Right hindlimb (tissue), 1 donor: ENCODE results near the gene DOCK10.

Source experiments
- DNase-seq: peaks from one replicate; pipeline ENCODE4 v3.0.0-alpha.2; 2018

The DOCK10 gene

DNA sequence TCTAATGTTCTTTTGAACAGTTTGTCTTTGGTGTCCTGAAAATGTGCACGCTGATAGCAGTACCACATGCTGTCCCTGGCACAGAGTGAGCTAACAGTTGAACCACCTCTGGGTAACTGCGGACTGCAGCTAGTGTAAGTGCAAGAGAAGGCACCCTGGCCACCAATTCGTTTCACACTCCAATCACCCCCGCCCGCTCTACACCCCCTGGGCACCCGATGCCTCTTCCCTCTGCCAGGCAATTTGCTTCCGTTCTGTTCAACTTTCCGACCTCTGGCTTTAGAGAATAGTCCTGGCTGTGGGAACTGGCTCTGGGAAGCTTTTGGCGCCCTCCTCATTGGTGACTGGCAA, 1.4 kb downstream of the DOCK10 start:
- DNase-seq = no peak

- no peak for DNase-seq
Observed at GRCh38 chr2:225040142-225040541, 2.1 kb downstream of the DOCK10 start.

GRCh38 chr2:225038231-225038523, 4.1 kb downstream of the DOCK10 start:
- no peak for DNase-seq

GRCh38 chr2:225037415-225038230, 4.6 kb downstream of the DOCK10 start:
- DNase-seq = no peak

GRCh38 chr2:225036431-225036830, 5.8 kb downstream of the DOCK10 start:
- DNase-seq = no peak

DNA sequence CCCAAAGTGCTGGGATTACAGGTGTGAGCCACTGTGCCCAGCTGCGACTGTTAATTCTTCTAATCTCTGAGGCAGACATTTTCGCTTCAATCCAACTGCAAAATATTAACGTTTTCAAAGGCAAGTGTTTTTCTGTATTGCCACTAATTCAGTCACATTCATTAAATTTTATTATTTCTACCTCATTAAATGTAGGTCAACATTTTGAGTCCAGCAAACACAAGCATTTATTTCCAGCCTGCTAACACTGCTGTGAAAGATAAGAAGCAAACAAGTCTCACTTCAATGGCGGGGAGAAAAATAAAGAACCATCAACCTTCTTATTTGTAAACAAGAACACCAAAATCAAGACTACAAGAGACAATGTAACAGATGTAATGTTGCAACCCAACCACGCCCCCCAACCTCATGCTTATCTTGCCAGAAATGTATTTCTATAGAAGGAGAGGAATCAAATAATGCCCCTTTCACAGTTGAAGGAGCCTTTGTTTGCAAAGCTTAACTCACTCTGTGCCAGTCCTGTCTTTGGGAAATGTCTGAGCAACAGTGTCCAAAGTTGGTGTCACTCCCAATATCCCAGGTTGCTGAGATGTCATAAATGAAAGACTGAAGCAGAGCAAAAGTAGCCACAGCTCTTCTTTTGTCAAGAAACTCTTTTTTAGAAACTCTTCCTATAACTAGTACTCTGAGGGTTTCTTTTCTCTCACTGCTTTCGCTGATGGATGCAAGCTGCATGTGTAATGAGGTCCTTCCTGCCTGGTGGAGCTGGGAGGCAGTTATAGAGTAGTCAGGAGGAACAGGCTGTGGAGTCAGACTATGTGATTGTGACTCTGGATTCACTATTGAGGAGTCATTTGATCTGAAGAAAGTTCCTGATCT, 8.6 kb downstream of the DOCK10 start:
- no peak for DNase-seq

GRCh38 chr2:225032246-225032645, 10.0 kb downstream of the DOCK10 start:
- DNase-seq = no peak

DNA sequence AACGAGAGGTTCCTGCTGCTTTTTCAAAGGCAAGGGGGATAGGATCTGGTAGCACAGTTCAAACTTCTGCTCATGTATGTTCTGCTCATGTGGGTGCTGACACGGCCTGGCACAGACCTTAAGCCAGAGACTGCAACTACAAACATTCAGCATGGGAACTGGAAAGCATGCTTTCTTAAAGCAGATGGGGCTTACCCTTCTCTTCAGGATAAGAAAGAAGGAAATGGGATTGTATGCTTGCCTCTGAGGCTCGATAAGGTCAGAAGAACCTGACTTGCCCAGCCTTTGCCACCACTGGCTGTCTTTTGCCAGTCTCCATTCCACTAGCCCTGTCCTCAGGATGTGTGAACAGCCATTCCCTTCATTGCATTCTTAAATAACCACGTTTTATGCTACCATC, 10.7 kb downstream of the DOCK10 start:
- DNase-seq = no peak

GRCh38 chr2:225030893-225031292, 11.4 kb downstream of the DOCK10 start:
- no peak for DNase-seq

DNA sequence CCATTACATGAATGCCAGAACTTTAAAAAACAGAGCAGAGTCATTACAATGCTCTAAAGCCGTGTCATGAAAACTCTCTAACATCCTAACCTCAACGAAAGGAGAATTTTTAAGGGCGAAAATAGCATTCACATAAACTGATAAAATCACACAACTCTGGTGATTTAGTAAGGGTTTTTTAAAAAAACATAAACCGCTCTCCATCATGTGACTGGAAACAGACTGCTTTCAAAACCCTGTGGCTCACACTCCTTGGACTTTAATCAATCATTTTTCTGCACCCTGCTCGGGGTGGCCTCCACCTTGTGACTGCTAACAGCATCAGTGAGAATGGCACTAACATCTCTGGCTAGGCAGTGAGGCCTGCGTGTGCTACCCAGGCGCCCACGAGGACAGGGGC, 12.1 kb downstream of the DOCK10 start:
- no peak for DNase-seq

DNA sequence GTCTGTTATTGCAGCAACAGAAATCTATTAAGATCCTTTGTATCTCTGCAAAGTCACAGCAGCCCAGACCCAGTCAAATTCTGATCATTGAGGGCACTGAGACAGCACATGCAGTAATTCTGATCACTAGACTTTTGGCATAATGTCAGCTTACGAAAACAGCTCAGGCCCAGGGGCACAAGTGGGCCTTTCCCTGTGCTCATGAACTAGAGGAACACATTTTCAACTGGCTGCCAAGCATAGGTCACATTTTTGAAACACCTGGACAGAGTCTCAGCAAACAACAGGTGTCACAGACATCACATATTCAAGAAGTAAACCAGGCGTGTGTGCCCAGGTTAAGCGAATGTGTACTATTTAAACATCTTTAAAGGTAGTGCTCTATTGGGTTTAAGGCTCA, 13.7 kb downstream of the DOCK10 start:
- no peak for DNase-seq

GRCh38 chr2:225027061-225027762, 15.1 kb downstream of the DOCK10 start:
- DNase-seq = no peak

GRCh38 chr2:225025917-225026571, 16.2 kb downstream of the DOCK10 start:
- DNase-seq = no peak

DNA sequence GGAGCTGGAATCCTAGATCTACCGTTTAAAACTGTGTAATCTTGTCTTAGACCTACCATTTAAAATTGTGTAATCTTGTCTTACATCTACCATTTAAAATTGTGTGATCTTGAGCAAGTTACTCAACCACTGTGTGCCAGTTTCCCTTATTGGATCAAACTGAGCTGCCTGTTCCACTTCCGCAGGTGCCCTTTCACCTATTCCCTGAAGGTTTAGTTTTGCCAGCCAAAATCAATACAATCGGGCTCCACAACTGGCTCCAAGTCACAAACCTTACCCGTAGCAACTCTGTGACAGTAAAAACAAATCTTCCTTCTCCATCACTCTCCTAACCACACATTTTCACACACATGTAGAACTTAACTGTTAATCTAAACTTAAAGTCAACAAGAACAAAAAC, 20.1 kb downstream of the DOCK10 start:
- no peak for DNase-seq

- DNase-seq = no peak
Observed at GRCh38 chr2:225020168-225020849, 22.0 kb downstream of the DOCK10 start.

DNA sequence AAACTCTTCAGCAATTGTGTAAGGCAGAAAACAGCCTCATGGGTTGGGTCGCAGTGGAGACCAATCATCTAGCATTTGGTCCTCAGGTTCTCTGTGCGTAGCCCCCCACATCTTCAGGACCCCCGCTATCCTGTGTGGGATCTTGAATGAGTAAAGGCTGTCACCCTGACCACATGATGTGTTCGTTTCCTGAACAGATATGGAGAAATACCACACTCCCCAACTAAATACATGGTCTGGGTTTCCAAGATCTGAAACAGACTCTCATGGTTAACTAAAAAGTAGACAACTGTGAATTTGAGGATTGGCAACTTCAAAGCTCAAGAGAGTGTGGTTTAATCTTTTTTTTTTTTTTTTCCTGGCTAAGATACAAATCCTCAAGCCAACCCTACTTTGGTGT, 23.2 kb downstream of the DOCK10 start:
- DNase-seq = no peak

DNA sequence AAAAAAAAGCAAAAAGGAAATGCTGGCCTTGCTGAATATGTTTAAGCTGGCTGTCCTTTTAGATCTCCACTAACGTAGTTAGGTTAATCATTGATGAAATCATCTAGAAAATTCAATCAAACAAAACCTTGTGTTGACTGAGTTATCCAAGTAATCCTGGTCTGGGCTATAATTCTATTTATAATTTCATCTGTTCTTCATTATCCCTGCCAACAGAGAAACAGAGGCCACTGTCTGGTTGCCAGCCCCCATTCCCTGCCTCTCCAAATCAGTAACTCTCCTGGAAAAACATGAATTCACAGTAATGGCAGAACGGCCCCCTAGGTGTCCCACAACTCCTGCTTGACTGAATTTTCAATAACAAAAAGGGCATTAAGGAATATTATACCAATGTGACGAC, 24.6 kb downstream of the DOCK10 start:
- DNase-seq = no peak

DNA sequence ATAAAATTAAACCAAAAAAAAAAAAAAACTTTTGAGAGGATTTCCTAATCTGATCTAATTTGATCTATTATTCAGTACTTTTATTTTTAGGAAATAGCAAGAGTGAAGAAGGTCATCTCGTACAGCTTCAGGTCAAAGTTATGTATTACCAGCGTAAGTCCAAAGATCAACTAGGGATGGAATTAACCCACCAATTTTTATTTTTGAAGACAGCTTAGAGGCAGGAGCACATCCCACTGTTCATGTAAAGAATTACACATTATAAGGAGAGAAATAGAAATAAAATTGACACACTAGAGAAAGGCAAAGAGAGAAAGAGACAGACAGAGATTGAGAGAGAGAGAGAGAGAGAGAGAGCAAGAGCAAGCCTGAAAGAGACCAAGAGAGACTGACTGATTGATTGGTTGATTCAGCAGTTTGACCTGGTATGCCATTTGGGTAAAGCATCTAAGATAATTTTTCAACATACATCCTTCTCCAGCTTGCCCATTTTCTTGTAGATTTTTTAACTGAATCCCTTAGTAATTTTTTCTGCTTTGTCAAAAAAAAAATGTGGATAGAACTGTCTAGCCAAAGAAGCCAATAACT, 25.1 kb downstream of the DOCK10 start:
- DNase-seq = no peak

- no peak for DNase-seq
Observed at GRCh38 chr2:225013425-225014365, 28.6 kb downstream of the DOCK10 start.

DNA sequence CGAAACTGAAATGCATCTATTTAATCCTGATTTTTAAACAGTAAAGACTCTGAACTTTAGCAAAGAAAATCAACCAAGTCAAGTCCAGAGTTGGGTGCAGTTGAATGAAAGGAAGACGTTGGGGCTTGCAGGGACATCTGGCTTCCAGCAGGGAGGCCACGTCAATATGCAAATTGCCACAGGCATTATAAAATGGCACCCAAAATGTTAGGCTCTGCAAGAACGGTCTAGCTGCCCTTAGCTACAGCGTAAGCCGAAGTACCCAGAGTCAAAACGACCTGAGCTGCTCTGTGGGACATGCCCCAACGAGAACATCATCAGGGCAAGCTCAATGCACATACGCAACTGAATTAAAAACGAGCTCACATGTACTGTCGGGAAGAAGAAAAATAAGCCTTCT, 30.7 kb downstream of the DOCK10 start:
- DNase-seq = no peak

- no peak for DNase-seq
Observed at GRCh38 chr2:225010804-225011203, 31.5 kb downstream of the DOCK10 start.
